ENCODE data around the gene ZNF783.

- TF ChIP-seq CTCF (optimal IDR thresholded peaks at IDR 0.05 in 1 of 3, IDR thresholded peaks at IDR 0.05 in 1 of 3, conservative IDR thresholded peaks at IDR 0.05 in 1 of 3; ENCODE audit: extremely low read depth in 1 of 3, insufficient read depth in 2 of 3, low read length in 3 of 3) (no peak), EZH2 (IDR thresholded peaks at IDR 0.05; ENCODE audit: low read length) (no peak)
Measured at GRCh38 chr7:149225106-149225505, 36.9 kb upstream of the ZNF783 start.
